ENCODE measurements around the gene NOC2L.
"Not testable (repeated sequence)": the region's sequence is repeated elsewhere in the genome, so short reads cannot be mapped to it uniquely, and the experiment has no call there.

The NOC2L gene

DNA sequence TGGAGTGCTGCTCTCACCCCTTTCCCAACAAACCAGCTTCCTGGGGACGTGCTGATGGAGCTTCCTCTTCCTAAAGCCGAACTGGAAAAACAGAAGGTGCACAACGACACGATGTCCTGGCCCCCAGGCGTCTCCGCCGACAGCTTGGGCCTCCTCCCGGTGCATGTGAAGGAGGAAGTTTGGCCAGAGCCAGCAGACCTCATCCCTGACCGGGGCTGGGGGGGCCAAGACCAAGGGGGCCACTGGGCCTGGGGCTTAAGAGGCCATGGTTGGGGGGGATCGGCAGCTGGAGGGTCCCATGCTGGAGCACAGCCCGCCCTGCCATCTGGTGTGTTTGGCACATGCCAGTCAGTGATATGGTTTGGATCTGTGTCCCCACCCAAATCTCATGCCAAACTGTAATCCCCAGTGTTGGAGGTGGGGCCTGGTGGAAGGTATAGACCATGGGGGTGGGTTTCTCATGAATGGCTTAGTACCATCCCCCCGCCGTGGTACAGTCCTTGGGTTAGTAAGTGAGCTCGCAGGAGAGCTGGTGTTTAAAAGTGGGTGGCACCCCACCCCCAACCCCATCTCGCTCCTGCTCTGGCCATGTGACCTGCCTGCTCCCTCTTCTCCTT, 34.4 kb upstream of the NOC2L start:
- DNase-seq (ENCODE audit: low read depth) = no peak

- DNase-seq (ENCODE audit: low read depth) = no peak
Measured at GRCh38 chr1:992362-992761, 33.3 kb upstream of the NOC2L start.

- no peak for DNase-seq (ENCODE audit: low read depth)
Measured at GRCh38 chr1:991895-992294, 32.8 kb upstream of the NOC2L start.

DNA sequence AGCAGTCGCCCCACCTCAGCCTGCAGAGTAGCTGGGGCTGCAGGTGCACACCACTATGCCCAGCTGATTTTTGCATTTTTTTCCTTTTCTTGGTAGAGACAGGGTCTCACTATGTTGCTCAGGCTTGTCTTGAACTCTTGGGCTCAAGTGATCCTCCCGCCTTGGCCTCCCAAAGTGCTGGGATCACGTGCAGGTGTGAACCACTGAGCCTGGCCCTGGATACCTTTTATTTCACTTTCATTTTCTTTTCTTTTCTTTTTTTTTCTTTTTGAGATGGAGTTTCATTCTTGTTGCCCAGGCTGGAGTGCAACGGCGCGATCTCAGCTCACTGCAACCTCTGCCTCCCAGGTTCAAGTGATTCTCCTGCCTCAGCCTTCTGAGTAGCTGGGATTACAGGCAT, 32.2 kb upstream of the NOC2L start:
- not testable (repeated sequence) for DNase-seq (ENCODE audit: low read depth)

DNA sequence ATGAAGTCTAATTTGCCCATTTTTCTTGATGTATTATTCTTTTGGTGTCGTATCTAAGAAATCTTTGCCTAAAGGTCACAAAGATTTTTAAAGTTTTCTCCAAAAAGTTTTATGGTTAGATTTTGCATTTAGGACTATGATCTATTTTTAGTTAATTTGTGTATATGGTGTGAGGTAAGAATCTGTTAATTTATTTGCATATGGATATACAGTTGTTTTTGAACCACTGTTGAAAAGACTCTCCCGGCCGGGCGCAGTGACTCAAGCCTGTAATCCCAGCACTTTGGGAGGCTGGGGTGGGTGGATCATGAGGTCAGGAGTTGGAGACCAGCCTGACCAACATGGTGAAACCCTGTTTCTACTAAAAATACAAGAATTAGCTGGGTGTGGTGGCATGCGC, 29.0 kb upstream of the NOC2L start:
- not testable (repeated sequence) for DNase-seq (ENCODE audit: low read depth)

GRCh38 chr1:985126-985525, 26.1 kb upstream of the NOC2L start:
- no peak for DNase-seq (ENCODE audit: low read depth)

DNA sequence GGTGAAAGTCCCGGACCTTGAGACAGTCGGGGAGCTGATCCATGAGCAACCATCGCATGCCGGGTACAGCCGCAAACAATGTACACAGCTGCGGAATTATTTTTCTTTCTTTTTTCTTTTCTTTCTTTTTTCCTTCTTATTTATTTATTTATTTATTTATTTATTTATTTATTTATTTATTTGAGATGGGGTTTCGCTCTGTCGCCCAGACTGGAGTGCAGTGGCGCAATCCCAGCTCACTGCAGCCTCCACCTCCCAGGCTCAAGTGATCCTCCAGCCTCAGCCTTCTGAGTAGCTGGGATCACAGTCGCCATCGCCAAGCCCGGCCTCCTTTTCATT, 25.4 kb upstream of the NOC2L start:
- DNase-seq (ENCODE audit: low read depth) = no peak

DNA sequence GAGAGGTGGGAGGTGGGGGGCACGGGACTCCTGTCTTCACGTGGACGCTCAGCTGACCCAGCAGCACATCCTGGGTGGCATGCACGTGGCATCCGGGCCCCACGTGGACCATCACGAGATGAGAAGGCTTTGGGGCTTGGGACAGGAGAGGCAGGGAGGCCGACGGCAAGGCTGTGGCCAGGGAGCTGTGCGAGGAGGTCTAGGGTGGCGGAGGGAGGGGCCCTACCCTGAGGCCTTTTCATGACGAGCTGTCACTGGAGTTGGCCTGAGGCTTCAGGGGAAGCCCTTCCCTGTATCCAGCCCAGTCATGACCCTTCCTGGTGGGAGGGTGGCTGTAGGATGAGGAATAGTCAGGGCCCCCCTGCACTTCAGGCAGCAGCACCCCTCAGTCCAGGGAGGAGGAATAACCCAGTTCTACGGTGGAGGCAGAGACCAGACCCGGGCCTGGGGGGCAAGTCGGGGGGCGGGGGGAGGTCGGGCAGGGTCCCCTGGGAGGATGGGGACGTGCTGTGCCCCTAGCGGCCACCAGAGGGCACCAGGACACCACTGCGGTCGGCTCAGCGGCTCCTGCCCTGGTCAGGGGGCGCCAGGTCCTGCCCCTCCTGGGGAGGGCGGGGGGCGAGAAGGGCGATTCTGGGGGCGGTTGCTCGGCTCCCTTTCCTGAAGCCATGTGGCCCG, 24.9 kb upstream of the NOC2L start:
- no peak for DNase-seq (ENCODE audit: low read depth)

GRCh38 chr1:982765-983436, 23.8 kb upstream of the NOC2L start:
- DNase-seq (ENCODE audit: low read depth) = no peak

DNA sequence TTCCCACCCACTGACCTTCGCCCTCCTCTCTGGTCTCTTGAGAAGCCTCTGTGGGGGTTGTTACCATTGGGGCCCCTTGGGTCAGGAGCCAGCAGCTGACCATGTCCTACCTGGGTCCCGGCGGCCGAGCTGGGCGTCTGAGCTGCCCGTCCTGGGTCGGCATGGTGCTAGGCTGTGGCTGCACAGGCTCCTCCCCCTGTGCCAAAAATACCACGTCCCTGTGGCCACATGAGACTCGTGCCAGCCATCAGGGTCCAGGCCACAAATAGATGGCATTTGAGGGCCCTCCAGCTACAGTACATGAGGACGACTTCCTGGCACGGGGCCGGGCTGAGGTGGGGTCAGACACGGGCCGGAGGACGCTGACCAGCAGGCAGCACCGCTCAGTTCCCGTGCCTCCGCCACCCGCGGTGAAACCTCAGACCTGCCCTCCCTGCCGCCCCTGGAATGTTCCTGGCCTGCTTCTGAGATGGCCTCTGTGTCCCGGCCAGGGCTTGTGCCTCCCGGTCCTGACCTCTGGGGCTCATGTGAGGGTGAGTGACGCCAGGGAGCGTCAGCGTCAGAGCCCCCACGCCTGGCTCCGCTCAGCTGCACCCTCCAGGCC, 23.0 kb upstream of the NOC2L start, which contains the start of gene PERM1:
PERM1 (minus strand) TSS at position 139 of the 604 bp plus-strand sequence. CDS start 1,064 bp downstream, outside the sequence.
- no peak for DNase-seq (ENCODE audit: low read depth)

DNA sequence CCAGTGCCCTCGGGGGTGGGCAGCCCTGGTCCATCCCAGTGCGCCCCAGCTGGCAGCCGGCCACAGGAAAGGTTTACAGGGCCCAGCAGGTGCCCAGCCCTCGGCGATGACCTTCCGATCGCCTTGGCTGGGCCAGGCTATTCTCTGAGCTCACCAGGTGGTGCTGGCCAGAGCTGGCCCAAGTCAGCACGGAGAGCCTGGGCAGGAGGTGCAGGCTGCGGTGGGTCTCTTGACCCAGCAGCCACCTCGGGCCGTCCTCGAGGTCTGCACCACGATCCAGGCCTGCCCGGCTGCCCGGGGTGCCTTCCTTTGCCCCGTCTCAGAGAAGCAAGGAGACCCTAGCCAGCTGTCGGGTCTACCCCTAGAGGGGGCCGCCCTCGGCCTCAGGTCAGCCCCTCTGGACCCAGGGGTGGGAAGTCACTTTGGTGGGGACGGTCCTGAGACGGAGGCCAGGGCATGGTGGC, 22.5 kb upstream of the NOC2L start:
- no peak for DNase-seq (ENCODE audit: low read depth)

DNA sequence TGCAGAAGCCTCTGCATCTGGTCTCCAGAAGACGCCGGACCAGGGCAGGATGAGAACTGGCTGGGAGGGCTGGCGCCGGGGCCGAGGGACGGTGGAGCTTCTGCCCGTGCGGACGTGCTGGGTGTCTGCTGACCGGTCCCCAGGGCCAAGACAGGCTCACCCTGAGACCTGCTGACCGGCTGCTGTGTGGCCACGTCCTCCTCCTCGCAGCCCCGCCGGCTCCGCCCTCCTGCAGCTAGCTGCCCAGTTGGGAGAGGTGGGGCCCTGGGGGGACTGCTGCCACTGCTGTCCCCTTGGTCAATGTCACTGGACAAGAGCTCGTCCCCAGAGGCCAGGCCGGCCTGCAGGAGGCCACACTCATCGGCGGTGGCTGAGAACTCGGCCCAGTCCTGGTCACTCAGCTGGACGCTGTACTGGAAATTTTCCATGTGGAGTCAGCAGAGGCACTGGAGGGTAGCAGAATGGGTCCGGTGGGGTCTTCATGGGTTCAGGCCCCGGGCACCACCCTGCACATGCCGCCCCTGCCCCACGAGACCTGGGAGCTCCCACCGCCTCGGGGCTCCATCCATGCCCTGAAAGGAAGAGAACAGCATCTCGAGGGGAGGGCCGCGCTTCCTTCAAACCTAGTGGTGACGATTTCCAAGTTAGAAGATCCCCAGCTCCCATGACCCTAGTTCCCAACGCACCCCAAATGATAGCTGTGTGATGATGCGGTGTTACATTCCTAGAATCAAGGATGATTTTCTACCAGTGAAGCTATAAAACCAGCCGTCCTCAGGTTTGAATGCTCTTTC, 21.7 kb upstream of the NOC2L start:
- DNase-seq (ENCODE audit: low read depth) = no peak

- DNase-seq (ENCODE audit: low read depth) = no peak
Measured at GRCh38 chr1:980137-980571, 21.1 kb upstream of the NOC2L start.

GRCh38 chr1:979744-980072, 20.7 kb upstream of the NOC2L start:
- DNase-seq (ENCODE audit: low read depth) = no peak

- DNase-seq (ENCODE audit: low read depth) = no peak
Measured at GRCh38 chr1:978835-979743, 20.0 kb upstream of the NOC2L start.

- no peak for DNase-seq (ENCODE audit: low read depth)
Measured at GRCh38 chr1:978069-978834, 19.2 kb upstream of the NOC2L start.

- not testable (repeated sequence) for DNase-seq (ENCODE audit: low read depth)
Measured at GRCh38 chr1:976791-977190, 17.7 kb upstream of the NOC2L start.

- peak; percentile 24 for DNase-seq (ENCODE audit: low read depth)
Measured at GRCh38 chr1:975896-976683, 17.0 kb upstream of the NOC2L start.

DNA sequence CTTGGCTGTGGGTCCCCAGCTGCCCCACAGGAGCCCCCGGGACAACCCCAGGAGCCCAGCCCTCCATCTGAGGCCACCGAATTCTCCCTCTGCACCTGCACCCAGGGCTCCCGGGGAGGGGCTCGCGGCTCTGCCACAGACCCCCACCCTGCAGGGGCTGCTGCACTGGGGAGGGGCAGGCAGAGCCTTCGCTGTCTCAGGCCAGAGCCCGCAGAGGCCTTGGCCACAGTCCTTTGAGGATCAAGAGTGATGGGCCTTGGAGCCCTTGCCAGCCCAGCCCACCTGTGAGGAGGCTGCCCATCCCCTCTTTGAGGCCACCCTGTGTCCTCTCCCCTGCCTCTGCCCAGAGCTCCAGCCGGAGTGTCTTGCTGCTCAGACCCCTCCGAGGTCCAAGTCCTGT, 16.3 kb upstream of the NOC2L start:
- no peak for DNase-seq (ENCODE audit: low read depth)
